CD4-positive, alpha-beta T cell treated with Interleukin-17A for 4 hours (primary cell): ENCODE data around the gene PCBD2.
"Not testable (repeated sequence)": the region's sequence is repeated elsewhere in the genome, so short reads cannot be mapped to it uniquely, and the experiment has no call there.

ENCODE experiments used
- DNase-seq: peaks from one replicate; pipeline ENCODE4 v3.0.0-alpha.2; 2020; ENCODE audit warnings: mixed read lengths

The PCBD2 gene

GRCh38 chr5:134964359-134965270, 59.7 kb downstream of the PCBD2 start:
- DNase-seq: peak; percentile 21

GRCh38 chr5:134965271-134965825, 60.4 kb downstream of the PCBD2 start:
- no peak for DNase-seq

- DNase-seq: no peak
These were observed 62.7 kb downstream of the PCBD2 start, which contains the start of gene CATSPER3 for GRCh38 chr5:134967607-134968006. Gene CATSPER3, plus strand, starts transcription at chr5:134967907. Its CDS starts 85 bp downstream, at chr5:134967992.

- DNase-seq: no peak
These were observed 63.1 kb downstream of the PCBD2 start for GRCh38 chr5:134968055-134968454.

- no peak for DNase-seq
These were observed 64.2 kb downstream of the PCBD2 start for GRCh38 chr5:134969166-134969565.

GRCh38 chr5:134975078-134975715, 70.3 kb downstream of the PCBD2 start:
- DNase-seq: no peak

- no peak for DNase-seq
These were observed 70.9 kb downstream of the PCBD2 start for GRCh38 chr5:134975843-134976242.

- no peak for DNase-seq
These were observed 71.9 kb downstream of the PCBD2 start for GRCh38 chr5:134976841-134977240.

GRCh38 chr5:134979416-134979815, 74.5 kb downstream of the PCBD2 start:
- DNase-seq: no peak

GRCh38 chr5:134982230-134982629, 77.3 kb downstream of the PCBD2 start:
- no peak for DNase-seq

- no peak for DNase-seq
These were observed 84.4 kb downstream of the PCBD2 start for GRCh38 chr5:134989266-134989830.

- DNase-seq: not testable (repeated sequence)
These were observed 85.3 kb downstream of the PCBD2 start for GRCh38 chr5:134990183-134990582.

GRCh38 chr5:134992148-134992547, 87.2 kb downstream of the PCBD2 start:
- no peak for DNase-seq

GRCh38 chr5:134993161-134993560, 88.2 kb downstream of the PCBD2 start:
- DNase-seq: no peak

GRCh38 chr5:134994560-134995156, 89.7 kb downstream of the PCBD2 start:
- DNase-seq: no peak

GRCh38 chr5:134995850-134996402, 91.0 kb downstream of the PCBD2 start:
- no peak for DNase-seq

- no peak for DNase-seq
These were observed 92.1 kb downstream of the PCBD2 start for GRCh38 chr5:134997015-134997414.

- DNase-seq: not testable (repeated sequence)
These were observed 93.1 kb downstream of the PCBD2 start for GRCh38 chr5:134998068-134998467.

- DNase-seq: no peak
These were observed 99.4 kb downstream of the PCBD2 start for GRCh38 chr5:135004376-135004775.

GRCh38 chr5:135005076-135005475, 100.1 kb downstream of the PCBD2 start:
- DNase-seq: no peak

GRCh38 chr5:135007305-135007704, 102.4 kb downstream of the PCBD2 start:
- DNase-seq: no peak

GRCh38 chr5:135007749-135008363, 102.9 kb downstream of the PCBD2 start:
- DNase-seq: no peak
